ENCODE data around the gene ENOX1. TPM values are rescaled to one million over a fixed set of nuclear protein-coding genes. Genes with fewer than 3 reads are reported as not detected.

Gene ENOX1
- total RNA-seq, 6 experiments from 2014 or later = 0.50 to 3.2 (median 0.64) TPM

GRCh38 chr13:43377149-43377548, 409.6 kb downstream of the ENOX1 start:
- H3K4me3 Mint-ChIP-seq = no peak overlapping the region
- H3K9me3 Mint-ChIP-seq = peaks cover 14% of the 10 kb centered on the region
- H3K27ac Mint-ChIP-seq = no peak overlapping the region
- DNase-seq = no peak
- peaks cover 14% of the 10 kb centered on the region; the same call in 1 of the 2 replicates for H3K36me3 Mint-ChIP-seq (ENCODE audit: low read depth)
- no peak for TF ChIP-seq CTCF (IDR thresholded peaks at IDR 0.05)
- H3K4me1 Mint-ChIP-seq (ENCODE audit: low read depth) = peaks cover 10% of the 10 kb centered on the region
- peaks cover 4% of the 10 kb centered on the region for H3K27me3 Mint-ChIP-seq (ENCODE audit: insufficient read depth)

GRCh38 chr13:43376596-43376995, 410.2 kb downstream of the ENOX1 start:
- peaks cover 14% of the 10 kb centered on the region for H3K9me3 Mint-ChIP-seq
- no peak for DNase-seq
- no peak for TF ChIP-seq CTCF (IDR thresholded peaks at IDR 0.05)

DNA sequence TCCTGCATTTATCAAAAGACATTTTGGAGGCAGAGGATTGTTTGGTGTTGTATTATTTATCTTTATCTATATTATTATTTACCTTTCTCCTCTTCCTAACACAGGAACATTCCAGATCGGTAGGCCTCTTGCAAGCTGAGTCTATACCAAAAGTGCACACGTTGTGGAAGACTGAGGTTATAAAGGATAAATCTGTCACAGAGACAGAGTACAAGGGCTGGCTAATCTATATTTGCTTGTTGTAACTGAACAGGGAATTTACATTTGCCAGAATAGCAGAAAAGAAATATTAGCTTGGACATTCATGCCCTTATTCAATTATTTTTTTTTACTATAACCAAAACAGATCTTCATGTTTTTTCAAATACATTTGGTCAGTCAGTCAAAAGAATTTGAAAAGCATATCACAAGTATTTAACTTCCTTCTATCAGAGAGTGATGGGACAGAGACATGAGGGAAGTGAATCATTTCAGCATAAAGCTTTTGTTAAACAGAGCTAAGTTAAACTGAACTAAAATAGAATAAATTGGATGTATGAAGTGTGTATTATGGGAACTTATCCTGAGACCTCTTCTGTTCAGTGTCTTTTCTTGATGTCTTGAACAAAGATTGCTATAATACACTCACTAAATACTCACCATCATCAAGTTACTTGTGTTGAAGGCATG, 410.8 kb downstream of the ENOX1 start:
- no peak overlapping the region for H3K27ac Mint-ChIP-seq
- no peak overlapping the region for H3K4me3 Mint-ChIP-seq
- H3K27me3 Mint-ChIP-seq (ENCODE audit: insufficient read depth) = peaks cover 4% of the 10 kb centered on the region
- peaks cover 14% of the 10 kb centered on the region; the same call in 1 of the 2 replicates for H3K36me3 Mint-ChIP-seq (ENCODE audit: low read depth)
- no peak for TF ChIP-seq CTCF (IDR thresholded peaks at IDR 0.05)
- peaks cover 10% of the 10 kb centered on the region for H3K4me1 Mint-ChIP-seq (ENCODE audit: low read depth)
- DNase-seq = no peak
- peaks cover 14% of the 10 kb centered on the region for H3K9me3 Mint-ChIP-seq

More at GRCh38 chr13:43376596-43376995, 410.2 kb downstream of the ENOX1 start:
- no peak overlapping the region for H3K4me3 Mint-ChIP-seq
- peaks cover 10% of the 10 kb centered on the region for H3K4me1 Mint-ChIP-seq (ENCODE audit: low read depth)
- no peak overlapping the region for H3K27ac Mint-ChIP-seq
- peaks cover 4% of the 10 kb centered on the region for H3K27me3 Mint-ChIP-seq (ENCODE audit: insufficient read depth)
- peaks cover 14% of the 10 kb centered on the region; the same call in 1 of the 2 replicates for H3K36me3 Mint-ChIP-seq (ENCODE audit: low read depth)

GRCh38 chr13:43374621-43375020, 412.2 kb downstream of the ENOX1 start:
- peaks cover 10% of the 10 kb centered on the region; the same call in 1 of the 2 replicates for H3K36me3 Mint-ChIP-seq (ENCODE audit: low read depth)
- peaks cover 4% of the 10 kb centered on the region for H3K27me3 Mint-ChIP-seq (ENCODE audit: insufficient read depth)
- H3K4me3 Mint-ChIP-seq = no peak overlapping the region
- DNase-seq = peak; percentile 17
- no peak overlapping the region for H3K27ac Mint-ChIP-seq
- peaks cover 10% of the 10 kb centered on the region for H3K4me1 Mint-ChIP-seq (ENCODE audit: low read depth)
- no peak for TF ChIP-seq CTCF (IDR thresholded peaks at IDR 0.05)
- peaks cover 10% of the 10 kb centered on the region for H3K9me3 Mint-ChIP-seq

DNA sequence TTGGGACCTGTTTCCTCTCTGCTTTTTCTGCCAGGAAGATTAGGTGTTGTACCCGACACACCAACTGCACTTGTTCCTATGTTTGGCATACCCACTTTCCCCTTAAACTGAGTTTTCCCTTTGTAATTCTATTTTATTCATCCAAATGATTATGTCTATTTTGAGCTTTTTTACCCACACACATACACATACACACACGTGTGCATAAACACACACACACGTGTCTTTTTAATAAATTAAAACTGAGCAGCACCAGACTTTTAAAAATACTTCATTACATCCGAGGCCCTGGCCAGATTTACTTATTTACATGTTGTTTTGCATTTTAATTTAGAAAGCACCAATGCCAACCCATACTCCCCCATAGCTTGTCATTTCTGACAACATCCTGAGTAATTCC, 413.4 kb downstream of the ENOX1 start:
- Mint-ChIP-seq H3K27me3 (ENCODE audit: insufficient read depth) (peaks cover 4% of the 10 kb centered on the region; the same call in 1 of the 2 replicates), H3K4me3 (no peak overlapping the region), H3K9me3 (no peaks in the 10 kb centered on the region), H3K36me3 (ENCODE audit: low read depth) (no peaks in the 10 kb centered on the region), H3K27ac (no peak overlapping the region), H3K4me1 (ENCODE audit: low read depth) (peaks cover 12% of the 10 kb centered on the region)
- no peak for TF ChIP-seq CTCF (IDR thresholded peaks at IDR 0.05)
- no peak for DNase-seq
